IPS-NIHi11 (cell line): ENCODE results near the gene FAM13C.
A peak's percentile ranks its signal among the peaks of the same experiment; 100 is the strongest.
"Not testable (repeated sequence)": the region's sequence is repeated elsewhere in the genome, so short reads cannot be mapped to it uniquely, and the experiment has no call there.

Experiments used
- DNase-seq: peaks from one replicate; pipeline ENCODE4 v3.0.0; 2012; ENCODE audit warnings: mixed read lengths, low spot score

The FAM13C gene

GRCh38 chr10:59234816-59235429 lies 127.4 kb downstream of the FAM13C start:
- peak; percentile 10 for DNase-seq

GRCh38 chr10:59234194-59234593 lies 128.2 kb downstream of the FAM13C start:
- DNase-seq: no peak

DNA sequence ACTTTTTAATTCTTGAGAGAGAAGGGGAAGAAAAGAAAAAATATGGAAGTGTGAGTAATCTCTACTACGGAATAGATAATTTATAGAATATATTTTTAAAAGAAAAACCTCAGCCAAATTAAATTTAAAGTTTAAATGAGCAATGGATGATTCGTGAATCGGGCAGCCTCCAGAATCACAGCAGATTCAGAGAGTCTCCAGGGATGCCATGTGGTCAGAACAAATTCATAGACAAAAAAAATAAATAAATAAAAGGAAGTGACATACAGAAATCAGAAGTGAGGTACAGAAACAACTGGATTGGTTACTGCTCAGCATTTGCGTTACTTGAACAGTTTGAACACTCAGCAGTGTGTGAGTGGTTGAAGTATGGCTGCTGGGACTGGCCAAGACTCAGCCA lies 132.9 kb downstream of the FAM13C start:
- no peak for DNase-seq

DNA sequence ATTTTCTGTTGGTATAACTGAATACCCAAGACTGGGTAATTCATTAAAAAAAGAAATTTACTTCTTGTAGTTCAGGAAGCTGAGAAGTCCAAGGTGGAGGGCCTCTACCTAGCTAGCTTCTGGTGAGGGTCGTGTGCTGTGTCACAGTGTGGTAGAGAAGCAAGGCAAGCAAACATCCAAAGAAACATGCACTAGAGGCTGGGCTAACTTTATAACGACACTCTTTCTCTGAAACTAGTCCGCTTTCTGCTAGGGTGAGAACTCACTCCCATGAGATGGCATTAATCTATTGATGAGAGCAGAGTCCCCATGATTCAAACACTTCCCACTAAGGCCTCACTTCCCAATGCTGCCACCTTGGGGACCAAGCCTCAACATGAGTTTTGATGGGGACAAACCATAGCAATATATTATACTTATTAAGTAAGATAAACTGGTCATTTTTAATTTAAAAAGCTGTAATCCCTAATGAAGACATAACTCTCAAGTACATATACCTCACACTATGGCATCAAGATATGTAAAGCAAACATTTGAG lies 135.1 kb downstream of the FAM13C start:
- no peak for DNase-seq

DNA sequence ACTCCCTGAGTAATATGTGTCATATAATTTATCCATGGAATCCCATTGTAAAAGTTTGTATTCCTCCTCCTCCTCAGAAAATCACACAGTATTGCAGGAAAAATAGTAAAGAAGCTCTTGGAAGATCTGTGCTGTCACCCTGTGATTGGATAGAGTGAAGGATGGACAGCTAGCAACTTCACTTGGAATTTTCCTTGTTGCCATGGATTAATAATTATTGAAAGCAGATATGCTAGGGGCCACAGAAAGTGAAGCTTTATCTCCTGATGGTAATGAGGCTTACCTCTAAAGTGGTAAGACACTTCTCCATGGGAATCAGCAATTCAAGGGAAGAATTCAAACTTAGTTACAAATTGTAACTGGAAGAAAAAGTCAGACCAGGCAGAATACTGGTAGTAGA lies 137.1 kb downstream of the FAM13C start:
- DNase-seq: no peak

DNA sequence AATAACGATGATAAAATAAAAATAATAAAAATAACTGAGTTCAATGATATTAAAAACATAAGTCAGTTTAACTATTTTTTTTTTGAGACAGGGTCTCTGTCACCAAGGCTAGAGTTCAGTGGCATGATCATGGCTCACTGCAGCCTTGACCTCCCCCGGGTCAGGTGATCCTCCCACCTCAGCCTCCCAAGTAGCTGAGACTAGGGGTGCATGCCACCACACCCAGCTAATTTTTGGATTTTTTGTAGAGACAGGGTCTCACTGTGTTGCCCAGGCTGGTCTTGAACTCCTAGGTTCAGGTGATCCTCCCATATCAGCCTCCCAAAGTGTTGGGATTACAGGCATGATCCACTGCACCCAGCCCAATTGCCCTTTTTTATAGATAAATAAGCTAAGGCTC lies 138.8 kb downstream of the FAM13C start:
- not testable (repeated sequence) for DNase-seq

- no peak for DNase-seq
Observed at GRCh38 chr10:59222788-59223187, 139.6 kb downstream of the FAM13C start.

- DNase-seq: no peak
Observed at GRCh38 chr10:59216178-59216869, 146.0 kb downstream of the FAM13C start.

- DNase-seq: no peak
Observed at GRCh38 chr10:59214160-59214559, 148.2 kb downstream of the FAM13C start.

- DNase-seq: no peak
Observed at GRCh38 chr10:59212301-59212798, 150.0 kb downstream of the FAM13C start.

- DNase-seq: no peak
Observed at GRCh38 chr10:59206204-59206720, 156.1 kb downstream of the FAM13C start.
